ENCODE measurements around the gene MYO3B. TPM values are rescaled to one million over a fixed set of nuclear protein-coding genes. Genes with fewer than 3 reads are reported as not detected.
"Not testable (repeated sequence)": the region's sequence is repeated elsewhere in the genome, so short reads cannot be mapped to it uniquely, and the experiment has no call there.

Gene MYO3B
- polyA plus RNA-seq, 12 donors, result 0.07 to 3.2 (median 0.23) TPM; not detected in 2

DNA sequence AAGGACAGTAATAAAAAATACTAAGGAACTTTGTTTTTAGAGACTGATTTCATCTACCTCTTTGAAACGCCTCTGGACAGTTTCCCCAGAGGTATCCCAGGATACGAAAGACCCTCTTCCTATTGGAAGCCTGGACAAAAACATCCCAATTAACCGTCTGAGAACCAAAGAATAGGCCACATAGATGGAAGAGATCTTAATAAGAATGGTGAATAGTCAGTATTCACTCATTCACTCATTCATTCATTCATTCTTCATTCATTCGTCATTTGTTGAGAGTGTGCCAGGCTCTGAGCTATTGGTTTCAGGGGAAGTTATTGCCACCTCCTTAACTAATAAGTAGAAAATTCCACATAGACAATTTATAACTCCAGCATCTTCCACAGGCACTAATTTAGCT is 464.0 kb downstream of the MYO3B start:
- no peak for DNase-seq

DNA sequence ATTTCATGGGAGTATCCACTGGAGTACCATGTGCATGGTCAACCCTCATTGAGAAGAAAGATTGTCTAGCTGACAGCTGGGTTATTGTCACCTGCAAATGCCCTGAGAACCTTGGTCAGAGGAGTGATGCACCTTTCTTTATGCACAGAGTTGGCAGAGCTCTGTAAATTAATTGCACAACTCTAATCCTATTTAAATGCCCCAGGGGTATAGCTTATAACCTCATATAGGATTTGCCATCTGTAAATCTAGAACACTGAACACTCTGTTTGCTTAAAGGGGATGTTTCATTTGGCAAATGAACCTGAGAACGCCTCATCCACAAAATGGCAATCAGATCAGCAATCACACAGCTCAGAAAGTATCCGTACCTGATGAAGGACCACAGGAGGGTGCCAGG is 465.4 kb downstream of the MYO3B start:
- no peak for DNase-seq

DNA sequence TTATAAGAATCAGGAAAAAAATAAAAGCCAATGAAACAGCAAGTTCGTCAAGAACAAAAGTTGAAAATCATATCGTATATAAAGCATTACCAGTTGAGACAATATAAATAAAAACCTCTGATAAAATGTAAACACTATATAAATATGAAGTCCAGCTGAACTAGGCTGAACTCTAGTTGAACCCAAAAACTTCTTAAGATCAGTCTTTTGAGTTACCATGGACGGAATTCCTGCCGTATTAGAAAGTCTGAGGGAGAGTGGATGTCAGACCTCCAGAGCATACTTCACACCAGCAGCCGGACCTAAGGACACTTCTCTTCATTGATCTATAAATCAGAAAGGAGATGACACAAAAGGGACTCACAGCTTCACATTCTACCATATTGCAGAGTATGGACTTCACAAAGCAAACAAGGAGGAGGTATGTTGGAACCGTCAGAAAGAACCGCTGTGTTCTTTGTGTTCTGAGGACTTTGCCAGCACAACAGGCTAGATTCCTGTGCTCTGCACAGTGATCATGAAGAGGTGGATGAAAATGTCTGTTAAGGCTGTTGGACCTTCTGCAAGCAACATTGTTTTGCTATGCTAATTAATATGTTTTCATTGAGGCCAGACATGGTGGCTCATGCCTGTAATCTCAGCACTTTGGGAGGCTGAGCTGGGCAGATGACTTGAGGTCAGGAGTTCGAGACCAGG is 469.9 kb downstream of the MYO3B start:
- DNase-seq, result no peak

DNA sequence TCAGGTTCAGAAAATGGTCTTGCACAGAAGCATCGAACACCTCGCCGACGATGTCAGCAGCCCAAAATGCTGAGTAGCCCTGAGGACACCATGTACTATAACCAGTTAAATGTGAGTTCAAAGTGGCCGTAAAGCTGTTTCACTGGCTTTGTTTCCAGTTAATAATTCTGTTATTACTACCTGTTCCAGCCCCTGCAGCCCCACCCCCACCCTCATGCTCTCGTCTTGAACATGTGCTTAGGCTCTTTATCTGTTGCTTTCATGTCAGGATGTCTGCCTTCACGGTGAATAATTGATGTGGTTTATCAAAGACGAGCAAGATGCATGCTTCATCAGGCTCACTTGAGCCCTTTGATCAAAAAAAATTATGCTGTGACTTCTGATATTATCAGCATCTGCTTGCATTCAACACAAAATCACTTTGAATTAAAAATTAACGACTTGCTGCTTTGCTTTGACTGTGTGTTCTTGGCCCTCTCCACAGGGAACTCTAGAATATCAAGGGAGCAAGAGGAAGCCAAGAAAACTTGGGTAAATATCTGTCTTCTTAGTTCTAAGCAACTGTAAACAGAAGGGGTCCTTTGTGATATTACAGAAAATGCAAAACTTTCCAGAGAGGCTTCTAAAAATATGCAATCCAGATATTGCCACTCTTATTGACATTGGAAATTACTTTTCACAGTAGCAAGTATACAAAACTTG is 473.8 kb downstream of the MYO3B start:
- no peak for DNase-seq

DNA sequence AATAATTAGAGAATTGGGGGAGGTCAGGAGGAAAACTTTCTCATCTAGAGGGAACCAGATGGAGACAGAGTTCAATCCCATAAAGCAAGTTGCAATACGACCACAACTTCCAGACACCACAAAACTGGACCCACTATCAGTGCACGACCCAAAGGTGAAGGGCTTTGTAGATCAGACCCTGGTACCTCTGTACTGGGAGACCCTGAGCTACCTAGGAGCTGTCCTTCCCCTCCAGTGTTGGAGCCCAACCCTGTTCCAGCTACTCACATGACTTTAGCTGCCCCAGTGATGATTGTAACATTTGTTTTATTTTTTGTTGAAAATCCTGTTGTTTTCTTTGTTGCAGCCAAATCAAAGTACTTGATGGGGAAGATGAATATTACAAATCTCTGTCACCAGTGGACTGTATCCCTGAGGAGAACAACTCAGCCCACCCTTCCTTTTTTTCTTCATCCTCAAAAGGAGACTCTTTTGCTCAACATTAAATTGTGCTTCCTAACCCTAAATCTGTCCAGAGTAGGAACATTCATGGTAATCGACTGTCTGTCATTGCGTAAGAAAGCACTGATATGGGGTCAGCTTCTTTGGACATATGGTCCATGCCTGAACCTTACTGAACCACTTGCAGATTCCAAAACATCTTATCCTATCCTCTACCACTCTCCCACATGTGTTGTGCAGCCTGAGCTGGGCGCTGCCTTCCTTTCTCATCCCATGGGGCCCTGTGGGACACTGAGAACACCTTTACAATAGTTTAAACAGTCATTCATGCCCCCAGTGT is 474.9 kb downstream of the MYO3B start:
- no peak for DNase-seq

DNA sequence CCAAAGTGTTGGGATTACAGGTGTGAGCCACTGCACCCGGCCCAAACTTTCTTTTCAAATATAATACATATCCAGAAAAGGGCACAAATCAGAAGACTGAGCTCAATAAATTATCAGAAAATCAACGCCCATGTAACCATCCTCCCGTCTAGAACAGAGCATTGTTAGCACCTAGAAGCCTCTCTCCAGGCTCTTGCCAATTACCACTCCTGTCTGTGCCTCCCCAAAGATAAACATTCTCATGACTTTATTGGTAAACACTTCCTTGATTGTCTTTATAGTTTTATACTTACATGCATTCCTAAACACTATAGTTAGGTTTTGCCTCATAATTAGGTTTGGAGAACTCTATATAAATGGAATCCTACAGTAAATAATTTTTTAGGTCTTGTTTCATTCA is 478.7 kb downstream of the MYO3B start:
- DNase-seq, result no peak

DNA sequence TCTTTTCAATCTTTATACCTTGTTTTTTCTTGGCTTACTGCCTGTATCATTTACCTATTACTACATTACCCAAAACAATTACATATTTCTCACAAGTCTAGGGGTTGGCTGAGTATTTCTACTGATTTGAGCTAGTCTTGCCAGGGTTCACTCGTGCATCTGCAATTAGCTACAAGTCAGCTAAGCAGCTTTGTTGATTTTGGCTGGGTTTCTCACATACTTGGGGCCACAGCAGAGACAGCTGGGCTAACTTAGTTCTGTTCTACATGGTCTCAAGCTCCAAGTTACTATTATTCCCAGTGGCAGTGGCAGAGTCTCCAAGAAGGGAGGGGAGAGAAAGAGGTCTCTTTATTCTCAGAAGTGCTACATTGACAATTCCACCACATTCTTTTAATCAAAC is 482.5 kb downstream of the MYO3B start:
- DNase-seq, result no peak

DNA sequence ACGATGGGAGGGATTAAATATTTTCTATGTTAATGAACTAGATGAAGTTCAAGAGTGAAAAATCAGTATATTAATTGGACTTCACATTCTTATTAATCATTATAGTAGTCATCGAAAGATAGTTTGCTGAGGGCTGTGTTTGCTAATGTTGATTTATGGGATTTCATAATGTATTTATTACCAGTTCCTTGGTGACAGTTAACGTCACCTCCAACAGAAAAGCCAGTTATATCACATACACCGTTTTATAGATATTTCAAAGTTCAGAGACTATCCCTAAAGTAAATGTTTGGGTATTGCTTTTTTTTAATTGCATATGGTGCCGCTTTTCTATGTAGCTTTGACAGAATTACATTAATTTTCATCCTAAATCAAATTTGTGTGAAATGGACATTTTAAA is 487.8 kb downstream of the MYO3B start:
- DNase-seq, result no peak

DNA sequence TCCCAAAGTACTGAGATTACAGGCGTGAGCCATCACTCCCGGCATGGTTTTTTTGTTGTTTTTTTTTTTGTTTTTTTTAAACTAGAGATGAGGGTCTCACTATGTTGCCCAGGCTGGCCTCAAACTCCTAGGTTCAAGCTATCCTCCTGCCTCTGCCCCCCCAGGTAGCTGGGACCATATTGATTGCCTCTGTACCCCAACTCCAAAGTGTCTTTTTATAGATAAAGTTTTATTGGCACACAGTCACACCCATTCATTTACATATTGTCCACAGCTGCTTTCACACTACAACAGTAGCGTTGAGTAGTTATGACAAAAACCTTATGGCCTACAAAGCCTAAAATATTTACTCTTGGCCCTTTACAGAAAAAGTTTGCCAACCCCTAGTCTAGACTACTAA is 492.0 kb downstream of the MYO3B start:
- no peak for DNase-seq

DNA sequence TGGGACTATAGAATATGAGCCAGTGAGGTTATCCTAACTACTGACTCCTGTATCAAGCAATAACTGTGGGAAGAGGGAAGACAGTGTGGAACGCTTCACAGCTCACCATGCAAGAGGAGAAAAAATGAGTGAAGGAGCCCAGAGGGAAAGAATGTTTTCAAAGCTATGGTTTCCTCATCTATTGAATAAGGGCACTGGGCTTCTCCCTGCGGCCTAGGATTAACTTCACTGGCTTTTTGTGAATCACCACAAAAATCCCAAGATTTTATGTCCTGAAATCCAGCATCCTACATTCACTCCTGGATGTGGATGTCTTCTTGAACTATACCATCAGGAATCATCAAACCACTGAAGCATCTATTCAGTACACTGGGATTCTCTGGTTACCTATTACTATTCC is 492.7 kb downstream of the MYO3B start:
- no peak for DNase-seq

DNA sequence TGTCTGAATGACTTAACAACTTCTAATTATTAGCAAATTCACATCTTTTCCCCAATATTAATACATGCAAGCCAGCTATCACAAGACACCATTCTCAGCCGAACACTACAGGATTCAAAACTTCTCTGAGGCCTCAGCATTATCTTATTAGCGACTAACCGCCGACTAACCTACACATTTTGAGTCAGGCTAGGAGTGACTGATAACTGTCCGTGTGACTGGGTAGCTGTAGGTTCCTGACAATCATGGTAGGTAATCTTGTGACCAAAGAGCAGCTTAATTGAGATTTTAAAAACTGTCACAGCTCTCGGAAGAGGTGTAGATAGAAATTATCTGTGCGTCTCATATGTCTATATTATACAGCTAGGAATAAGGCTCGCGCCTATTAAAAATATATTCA is 493.1 kb downstream of the MYO3B start:
- DNase-seq, result no peak

DNA sequence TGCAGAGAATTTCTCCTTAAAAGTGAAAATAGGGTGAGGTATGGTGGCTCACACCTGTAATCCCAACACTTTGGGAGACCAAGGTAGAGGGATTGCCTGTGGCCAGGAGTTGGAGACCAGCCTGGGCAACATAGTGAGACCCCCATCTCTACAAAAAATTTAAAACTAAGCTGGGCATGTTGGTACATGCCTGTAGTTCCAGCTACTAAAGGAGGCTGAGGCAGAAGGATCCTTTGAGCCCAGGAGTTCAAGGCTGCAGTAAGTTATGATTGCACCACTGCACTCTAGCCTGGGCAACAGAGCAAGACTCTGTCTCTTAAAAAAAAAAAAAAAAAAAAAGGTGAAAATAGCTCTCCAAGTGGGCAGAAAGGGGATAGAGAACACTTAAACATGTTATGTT is 496.3 kb downstream of the MYO3B start:
- DNase-seq, result not testable (repeated sequence)

DNA sequence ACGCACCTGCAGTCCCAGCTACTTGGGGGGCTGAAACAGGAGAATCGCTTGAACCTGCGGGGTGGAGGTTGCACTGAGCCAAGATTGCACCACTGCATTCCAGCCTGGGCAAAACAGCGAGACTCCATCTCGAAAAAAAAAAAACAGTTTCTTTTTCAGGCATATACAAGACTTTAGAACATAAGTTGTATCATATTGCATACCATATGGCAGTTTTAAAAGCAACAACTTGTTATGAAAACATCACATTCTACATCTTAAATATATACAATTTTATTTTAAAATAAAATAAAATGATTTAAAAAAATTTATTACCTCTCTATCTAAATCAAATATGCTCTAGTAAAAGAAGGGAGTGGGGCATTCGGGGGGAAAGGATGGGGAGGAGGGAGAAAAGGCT is 497.8 kb downstream of the MYO3B start:
- no peak for DNase-seq

DNA sequence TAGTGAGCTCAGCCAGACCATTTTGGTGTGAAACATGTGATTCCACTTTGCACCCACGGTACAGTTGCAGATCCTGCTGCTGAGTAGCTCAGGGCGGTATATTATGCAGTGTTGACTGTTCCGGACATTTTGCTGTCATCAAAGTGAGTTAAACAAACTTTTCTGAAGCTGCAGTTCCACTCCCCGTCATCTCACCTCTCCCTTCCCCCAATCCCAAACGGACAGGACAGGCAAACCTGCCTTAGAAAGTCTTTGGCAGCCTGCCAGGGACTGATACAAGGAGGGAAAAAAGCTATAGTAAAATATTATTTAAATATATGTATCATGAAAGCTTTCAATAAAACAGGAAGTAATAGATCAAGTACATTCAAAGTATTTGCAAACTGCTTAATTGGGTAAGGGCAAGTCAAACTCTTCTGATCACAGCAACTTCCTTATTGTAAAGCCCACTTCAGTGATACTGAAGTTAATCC is 501.7 kb downstream of the MYO3B start:
- no peak for DNase-seq

DNA sequence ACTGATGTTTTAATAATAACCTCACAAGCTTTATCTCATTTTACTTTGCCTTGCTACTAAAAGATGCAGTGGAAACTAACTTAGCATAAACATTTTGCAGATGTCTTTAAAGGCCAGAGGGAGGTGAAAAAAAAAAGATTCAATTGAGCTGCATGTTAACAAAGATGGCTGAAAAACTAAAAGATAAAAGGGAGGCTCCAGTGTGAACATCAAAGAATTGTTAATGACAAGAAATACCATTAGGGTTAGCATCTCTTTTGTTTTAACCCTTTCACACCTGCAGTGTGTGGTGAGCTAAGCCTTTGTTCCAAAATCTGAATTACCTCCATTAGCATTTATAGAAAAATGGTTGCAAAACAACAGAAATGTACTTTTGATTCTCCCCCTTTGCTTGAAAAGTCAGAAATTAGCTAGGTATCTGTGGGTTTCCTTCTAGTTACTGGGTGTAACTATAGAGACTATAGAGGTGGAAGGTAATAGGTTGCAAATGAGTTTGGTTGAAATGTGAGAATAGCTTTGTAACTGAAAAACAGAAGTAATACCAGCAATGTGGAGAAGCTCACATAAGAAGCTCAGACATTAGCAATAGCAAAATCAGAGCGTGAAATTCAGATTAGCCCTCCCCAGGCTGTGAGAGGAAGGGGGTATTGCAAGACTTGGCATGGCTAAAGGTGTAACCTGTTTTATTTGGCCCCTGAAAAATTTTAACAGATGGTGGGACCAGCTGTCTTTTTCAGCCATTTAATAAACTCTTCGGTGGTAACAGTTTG is 502.4 kb downstream of the MYO3B start:
- DNase-seq, result no peak

DNA sequence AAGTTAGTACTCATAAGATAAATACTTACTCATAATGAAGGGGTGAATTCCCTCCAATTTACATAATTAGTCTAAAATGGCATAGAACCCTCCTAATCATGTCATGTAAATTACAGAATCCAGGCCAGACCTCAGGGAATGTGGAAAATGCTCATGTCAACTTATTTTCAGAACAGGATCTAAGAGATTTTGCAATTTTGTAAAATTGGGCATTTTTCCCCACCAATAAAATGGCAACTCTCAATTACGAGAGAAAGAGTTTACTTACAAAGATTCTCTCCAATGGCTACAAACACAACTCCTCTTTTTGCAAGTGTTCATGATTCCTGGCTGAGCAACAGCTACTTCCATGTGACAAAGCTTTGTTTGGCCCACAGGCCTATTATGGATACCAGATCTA is 503.4 kb downstream of the MYO3B start:
- DNase-seq, result no peak

DNA sequence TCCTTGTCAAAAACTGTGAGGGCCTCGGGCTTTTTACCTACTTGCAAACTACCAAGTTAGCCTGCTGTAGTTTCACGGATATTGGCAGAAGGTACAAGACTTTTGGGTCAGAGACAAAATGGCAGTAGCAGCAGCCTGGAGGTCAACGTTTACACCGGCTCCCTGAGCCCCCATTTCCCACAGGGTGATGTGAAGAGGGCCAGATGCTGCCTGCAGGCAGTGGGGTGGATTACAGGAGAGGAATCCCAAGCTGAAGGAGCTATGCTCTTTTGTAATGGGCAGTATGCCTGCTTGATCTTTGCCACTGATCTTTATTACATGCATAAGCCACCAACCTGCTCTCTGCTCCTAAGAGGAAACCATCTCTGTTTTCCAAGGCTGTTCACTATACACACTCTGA is 507.6 kb downstream of the MYO3B start:
- DNase-seq, result no peak

DNA sequence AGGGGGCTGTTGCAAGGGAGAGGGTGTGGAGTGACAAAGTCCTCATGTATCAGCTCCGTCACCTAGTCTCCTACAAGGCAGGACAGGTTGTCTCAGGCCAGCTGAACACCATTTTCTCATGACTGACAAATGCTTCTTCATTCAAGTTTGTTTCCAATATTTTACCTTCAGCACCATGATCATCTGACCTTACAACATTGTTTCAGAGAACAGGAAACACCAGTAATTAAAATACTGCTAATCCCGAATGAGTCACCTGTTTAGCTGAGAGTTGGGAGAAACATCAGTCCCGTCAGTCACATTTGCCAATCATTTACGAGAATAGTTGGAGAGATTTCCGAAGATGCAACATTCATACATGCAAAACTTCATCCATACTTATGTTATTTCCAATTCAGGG is 511.5 kb downstream of the MYO3B start:
- DNase-seq, result no peak

DNA sequence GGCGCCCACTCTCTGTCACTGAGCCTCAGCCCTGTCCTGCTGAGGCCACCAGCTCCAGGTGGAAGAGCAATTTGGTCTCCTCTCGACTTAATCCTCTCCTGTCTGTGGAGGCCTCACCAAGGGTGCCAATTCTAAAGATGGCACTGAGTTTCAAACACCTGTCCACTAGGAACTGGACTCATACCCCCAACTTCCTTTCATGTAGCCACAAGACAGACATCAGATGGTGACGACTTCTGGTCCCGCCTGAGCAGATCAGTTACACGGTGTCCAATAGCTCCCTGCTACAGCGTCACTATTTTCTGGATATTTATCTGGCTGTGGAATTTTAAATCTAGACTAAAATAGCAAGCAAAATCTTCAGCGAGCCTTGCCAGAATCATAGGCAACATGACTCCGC is 512.7 kb downstream of the MYO3B start:
- no peak for DNase-seq

DNA sequence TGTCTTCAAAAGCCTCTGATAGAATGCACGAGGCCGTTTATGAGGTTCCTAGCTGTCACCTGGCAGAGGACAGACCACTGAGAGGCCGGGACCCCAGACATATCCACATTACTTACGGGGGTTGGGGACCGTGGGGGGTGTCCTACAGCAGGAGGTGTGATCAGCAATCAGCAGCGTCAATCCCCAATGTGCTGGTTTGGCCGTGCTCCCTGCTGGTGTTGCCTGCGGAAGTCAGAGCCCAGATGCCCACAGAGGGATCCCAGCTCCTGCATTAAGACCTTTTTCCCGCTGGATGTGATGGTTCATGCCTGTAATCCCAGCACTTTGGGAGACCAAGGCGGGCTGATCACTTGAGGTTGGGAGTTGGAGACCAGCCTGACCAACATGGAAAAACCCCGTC is 516.4 kb downstream of the MYO3B start:
- DNase-seq, result no peak

DNA sequence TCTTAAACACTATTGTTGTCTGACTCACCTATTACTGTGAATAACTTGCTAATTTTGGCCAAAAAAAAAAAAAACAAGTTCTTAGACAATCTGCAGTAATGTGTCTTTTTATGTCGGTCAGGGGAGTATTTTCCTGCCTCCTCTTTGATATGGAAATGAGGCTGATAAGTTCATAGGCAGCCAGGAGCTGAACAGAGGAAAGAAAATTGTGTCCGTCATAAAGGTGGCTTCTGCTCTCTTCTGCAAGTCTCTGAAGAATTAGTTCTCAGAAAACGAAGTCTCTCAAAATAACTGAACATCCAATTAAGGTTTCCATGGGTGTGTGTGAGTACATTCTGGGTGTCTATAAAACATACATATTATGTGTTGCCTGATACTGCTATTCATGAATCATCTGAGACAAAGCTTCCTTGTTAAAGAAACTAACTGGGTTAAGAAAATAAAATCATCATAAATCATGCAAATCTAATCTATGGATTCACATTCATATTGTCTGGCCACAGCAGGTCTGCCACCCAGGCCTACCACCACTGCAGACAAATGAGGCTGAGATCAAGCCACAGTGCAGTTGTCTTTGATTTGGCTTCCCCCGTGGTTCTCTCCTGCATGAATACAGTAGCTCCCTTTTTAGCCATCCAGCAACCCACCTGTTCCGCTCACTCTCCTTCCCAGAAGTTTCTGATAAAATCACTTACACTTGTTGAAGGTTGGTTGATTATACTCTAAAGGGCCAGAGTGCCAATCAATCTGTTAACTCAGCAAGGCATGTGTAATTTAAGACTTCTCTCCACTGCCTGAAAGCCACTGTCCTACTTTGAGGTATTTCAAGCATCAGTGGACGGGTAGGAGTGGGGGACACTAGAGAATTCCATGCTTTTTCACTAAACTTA is 517.8 kb downstream of the MYO3B start:
- no peak for DNase-seq
